HG03045 (cell line): ENCODE results near the gene RNF224.

Experiments used
- ATAC-seq: cut with Tn5 transposase; IDR thresholded peaks from one replicate; pipeline ENCODE4 v1.9.1; 2021; ENCODE audit warnings: mild to moderate bottlenecking, moderate library complexity; ENCODE audit not compliant: unreplicated experiment

Gene RNF224

GRCh38 chr9:137270929-137271695 is 43.8 kb downstream of the RNF224 start:
- ATAC-seq = no peak

GRCh38 chr9:137271696-137272076 is 44.4 kb downstream of the RNF224 start:
- ATAC-seq = no peak

GRCh38 chr9:137272241-137273094 is 45.2 kb downstream of the RNF224 start:
- ATAC-seq = no peak

GRCh38 chr9:137273095-137273490 is 45.8 kb downstream of the RNF224 start:
- no peak for ATAC-seq

- no peak for ATAC-seq
These were observed 46.5 kb downstream of the RNF224 start for GRCh38 chr9:137273611-137274320.

- no peak for ATAC-seq
These were observed 47.9 kb downstream of the RNF224 start for GRCh38 chr9:137275203-137275587.

- no peak for ATAC-seq
These were observed 48.5 kb downstream of the RNF224 start for GRCh38 chr9:137275588-137276472.

GRCh38 chr9:137276473-137277328 is 49.4 kb downstream of the RNF224 start:
- ATAC-seq = no peak

- ATAC-seq = peak; percentile 56
These were observed 50.2 kb downstream of the RNF224 start, which contains the start of gene TOR4A for GRCh38 chr9:137277329-137278041. Gene TOR4A, plus strand, starts transcription at chr9:137277726. Its CDS starts 964 bp downstream, at chr9:137278690.

GRCh38 chr9:137278061-137278701 is 50.9 kb downstream of the RNF224 start:
- no peak for ATAC-seq
